HG03558 (cell line): ENCODE data around the gene C13orf46.

Source experiments
- ATAC-seq: cut with Tn5 transposase; IDR thresholded peaks from one replicate; pipeline ENCODE4 v1.9.1; 2021; ENCODE audit warnings: moderate number of reproducible peaks; ENCODE audit not compliant: unreplicated experiment; ENCODE audit errors: extremely low read depth

C13orf46 gene

DNA sequence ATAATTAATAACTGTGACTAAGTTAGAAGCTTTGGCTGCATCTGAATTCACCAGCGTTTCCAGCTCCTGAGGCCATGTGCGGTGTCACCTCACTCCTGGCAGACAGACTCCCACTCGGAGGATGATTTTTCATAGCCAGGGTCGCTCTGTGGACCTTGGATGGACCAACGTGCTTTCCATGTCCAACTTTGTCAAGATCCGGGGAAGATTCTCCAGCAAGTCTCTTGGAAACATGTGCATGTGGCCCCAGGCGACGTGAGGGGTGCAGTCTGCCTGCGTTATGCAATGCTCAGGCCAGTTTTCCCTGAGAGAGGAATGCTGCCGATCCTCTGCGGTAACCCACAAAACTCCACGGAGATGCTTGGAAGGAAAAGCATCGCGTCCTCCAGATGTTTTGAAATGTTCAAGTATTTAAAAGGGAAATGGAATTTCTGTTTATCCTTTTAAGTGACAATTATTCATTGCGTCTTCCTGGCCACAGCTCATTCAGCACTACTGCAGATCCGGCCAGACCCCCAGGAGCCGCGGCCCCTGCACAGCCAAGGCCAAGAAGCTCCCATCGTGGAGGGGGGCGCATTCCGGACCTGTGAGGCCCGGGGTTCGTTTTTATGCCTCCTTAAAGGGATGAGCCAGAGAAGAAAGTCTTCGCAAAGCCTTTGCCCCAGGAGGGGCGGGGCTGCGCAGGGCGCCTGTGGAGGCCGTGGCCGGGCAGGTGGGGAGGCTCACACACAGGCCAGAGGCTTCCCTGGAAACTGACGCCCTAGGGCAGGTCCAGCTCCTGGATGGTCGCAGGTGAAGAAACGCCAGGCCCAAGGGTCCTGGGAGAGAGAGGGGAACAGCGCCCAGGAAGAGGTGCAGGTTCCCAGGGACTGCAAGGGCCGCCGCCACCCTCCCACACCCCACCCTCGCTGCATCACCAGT, 46.0 kb downstream of the C13orf46 start:
- no peak for ATAC-seq

DNA sequence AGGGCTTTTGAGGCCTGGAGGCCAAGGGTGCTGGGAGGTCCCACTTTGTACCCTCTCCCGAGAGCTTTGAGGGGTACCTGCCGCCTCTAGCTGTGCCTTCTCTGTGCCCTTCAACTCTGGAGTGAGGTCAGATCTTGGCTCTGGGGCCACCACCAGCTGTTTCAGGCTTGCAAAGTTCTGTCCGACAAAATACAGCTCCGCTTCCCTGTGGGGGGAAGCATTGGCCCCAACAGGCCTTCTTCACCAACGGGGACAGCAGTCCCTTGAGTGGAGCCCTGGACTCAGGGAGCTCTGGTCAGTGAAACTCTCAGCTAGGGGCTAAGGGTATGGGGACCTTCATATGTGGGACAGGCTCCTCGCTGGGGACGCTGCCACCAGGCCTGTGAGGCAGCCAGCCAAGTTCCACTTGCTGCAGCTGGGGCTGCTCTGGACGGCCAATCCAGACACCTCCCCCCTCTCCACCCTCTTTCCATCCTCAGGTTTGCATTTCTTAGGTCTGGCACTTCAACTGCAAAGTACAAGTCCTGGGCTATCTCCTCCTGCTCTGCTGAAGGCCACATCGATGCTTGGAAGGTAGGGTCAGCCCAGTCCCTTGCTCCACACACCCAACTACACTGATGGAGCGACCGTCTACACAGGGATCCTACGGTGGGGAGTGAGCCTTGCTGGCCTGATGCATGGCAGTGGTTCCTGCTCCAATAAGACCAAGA, 46.8 kb downstream of the C13orf46 start:
- no peak for ATAC-seq

DNA sequence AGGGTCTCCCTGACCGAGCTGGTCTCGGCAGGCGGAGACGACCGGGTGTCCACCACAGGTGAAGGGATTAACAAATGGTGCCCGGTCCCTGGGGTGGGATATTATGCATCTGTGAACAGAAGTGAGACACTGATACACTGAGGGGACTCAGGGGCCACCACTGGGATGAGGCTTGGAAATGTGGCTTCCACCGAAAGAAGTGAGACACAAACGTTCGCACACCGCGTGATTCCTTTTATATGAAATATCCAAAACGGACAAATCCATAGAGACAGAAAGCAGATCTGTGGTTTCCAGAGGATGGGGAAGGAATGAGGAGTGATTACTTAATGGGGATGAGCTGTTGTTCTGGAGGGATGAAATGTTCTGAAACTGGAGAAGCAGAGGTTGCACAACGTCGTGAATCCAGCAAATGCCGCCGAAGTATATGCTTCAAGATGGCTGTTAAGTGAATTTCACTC, 47.5 kb downstream of the C13orf46 start:
- no peak for ATAC-seq

DNA sequence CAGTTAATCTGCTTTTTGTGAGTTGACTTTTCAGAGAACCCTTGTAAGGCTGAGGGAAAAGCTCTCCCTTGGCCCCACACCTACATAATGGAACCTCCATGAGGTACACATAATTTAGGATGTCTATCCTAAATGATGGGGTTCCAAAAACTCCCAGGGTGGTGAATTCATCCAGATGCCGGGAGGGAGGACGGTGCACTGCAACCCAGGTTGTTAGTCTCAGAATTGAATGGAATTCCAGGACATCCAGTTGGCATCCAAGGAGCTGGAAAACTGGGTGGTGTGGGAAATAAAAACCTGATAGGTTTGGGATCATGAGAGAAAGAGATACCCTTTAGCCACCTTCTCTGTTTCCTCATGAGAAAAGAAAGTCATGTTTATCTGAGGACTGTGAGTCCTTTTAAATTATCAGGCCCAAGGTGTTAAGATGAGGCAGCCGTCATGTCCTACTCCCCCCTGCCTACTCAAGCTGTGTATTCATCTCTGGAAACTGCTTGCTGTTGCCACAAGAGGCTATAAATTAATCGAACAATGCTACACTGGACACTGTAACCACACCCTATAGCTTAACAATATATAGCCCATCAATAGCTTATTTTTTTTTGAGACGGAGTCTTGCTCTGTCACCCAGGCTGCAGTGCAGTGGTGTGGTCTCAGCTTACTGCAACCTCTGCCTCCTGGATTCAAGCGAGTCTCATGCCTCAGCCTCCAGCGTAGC, 49.5 kb downstream of the C13orf46 start:
- no peak for ATAC-seq

DNA sequence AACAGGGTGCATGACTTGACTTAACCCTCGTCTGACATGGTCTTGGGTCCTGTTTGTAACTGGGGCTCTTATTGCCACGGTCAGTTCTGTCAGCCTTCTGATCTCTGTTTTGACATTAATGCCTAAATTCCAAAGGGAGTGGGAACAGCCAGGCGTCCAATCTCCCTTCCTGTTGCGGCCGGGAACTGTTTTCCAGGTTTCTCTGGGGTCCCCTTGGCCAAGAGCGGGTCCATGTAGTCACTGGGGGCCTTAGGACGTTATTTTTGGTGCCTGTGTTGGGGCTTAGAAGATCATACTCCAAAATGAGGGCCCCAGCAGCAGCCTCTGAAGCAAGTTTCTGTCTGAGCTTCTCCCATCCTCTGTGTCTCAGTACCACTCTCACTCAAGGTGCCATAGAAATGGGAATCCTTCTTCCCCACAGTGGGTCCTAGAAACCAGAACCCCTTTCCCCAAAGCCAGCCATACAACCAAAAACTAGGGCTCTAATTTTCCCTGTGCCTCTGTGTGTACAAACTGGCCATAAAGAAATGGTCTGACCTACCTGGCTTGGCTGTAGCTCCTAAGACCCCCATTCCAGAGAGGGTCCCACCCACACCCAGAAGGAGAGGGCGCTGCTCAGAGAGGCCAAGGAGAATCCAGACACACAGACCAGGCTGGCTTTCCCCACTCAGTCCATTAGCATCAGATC, 50.4 kb downstream of the C13orf46 start:
- ATAC-seq, result no peak

DNA sequence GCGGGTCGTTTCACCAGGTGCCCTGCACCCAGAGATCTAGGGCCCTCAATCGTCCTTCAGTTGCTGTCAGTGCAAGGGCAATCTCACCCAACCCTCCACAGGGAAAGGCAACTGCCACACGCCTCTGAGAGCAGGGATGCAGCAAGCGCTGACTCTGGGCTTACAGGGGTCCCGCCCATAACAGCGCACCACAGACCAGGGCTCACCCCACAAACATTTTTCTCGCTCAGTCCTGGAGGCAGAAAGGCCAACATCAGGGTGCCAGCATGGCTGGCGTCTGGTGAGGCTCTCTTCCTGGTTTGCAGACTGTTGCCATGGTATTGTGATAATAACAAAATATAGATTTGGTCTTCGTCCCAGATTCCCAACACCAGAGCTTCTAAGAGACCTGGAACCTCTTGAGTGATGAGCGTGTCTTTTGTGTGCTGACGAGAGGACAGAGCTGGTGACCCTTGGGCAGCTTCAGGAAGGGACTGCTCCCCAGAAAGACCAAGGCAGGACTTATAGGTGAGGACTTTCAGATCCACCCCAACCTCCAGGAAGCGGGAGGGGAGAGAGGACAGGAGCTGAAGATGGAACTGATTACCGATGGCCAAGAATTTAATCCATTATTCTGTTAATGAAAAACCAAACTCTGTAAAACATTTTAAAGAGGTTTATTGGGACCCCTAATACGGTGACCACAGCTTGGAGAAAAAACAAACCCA, 51.3 kb downstream of the C13orf46 start:
- ATAC-seq, result no peak

DNA sequence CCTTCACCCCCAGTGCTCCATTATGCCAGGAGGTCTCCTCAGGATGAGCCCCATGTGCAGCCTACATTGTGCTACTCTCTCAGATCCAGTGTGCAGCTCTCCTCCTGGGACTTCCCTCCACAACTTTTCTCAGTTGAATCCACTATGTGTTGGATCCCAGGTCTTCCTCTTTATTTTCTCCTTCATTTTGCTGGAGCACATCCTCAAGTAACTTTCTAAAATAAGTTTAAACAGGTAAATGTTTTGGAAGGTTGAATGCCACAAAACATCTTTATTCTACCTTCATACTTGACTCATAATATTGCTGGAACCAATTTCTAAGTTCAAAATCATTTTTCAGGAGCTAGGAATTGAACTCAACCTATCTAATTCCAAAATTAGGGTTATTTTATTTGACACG, 52.1 kb downstream of the C13orf46 start:
- ATAC-seq, result no peak

DNA sequence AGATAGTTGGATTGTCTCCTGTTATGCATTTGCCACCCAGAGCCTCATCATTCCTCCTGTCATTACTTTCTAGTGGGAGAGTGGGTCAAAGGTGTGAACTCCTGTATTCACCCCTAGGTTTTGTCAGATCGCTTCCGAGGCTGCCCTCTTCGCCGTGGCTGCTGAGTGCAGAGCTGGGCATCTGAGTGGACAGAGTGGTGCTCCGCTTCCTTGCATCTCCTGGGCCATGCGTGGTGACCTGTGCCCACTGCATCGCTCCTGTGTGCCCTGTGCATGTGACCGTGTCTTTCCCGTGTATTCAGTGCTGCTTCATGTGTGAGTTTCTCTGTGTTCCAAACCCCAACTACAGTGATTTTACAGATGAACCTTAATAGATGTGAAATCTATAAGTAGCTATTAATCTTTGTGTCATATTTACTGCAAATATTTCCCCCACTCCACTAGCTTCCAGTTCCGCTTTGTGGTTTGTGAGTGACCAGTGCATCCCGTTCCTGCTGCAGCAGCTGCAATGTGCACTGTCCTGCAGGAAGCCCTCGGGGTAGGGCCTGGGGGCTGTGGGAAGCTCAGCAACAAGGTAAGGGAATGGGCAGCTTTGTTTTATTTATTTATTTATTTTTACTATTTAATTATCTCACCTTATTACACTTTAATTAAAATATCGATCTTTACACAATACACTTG, 53.1 kb downstream of the C13orf46 start:
- no peak for ATAC-seq

DNA sequence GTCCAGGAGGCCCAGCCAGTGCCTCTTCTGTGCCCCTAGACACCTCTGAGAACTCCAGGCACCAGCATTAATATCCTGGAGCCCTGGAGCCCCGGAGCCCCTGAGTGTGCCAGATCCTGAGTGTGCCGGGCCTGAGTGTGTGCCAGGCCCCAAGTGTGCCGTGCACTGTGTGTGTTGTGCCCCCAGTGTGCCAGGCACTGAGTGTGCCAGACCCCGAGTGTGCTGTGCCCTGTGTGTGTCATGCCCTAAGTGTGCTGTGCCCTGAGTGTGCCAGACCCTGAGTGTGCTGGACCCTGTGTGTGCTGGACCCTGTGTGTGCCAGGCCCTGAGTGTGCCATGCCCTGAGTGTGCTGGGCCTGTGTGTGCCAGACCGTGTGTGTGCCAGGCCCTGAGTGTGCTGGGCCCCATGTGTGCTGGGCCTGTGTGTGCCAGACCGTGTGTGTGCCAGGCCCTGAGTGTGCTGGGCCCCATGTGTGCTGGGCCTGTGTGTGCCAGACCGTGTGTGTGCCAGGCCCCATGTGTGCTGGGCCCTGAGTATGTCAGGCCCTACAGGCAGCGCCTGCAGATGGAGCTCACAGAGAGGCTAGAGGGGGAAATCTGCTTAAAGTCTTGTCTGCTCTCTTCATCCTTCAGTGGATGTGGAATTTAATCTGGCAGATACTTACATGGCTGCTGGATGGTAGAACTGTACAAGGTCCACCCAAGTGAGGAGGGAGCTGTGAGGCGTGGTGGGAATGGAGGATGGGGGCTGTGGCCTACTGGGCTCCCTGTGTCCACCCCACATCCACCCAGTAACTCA, 53.9 kb downstream of the C13orf46 start:
- no peak for ATAC-seq

DNA sequence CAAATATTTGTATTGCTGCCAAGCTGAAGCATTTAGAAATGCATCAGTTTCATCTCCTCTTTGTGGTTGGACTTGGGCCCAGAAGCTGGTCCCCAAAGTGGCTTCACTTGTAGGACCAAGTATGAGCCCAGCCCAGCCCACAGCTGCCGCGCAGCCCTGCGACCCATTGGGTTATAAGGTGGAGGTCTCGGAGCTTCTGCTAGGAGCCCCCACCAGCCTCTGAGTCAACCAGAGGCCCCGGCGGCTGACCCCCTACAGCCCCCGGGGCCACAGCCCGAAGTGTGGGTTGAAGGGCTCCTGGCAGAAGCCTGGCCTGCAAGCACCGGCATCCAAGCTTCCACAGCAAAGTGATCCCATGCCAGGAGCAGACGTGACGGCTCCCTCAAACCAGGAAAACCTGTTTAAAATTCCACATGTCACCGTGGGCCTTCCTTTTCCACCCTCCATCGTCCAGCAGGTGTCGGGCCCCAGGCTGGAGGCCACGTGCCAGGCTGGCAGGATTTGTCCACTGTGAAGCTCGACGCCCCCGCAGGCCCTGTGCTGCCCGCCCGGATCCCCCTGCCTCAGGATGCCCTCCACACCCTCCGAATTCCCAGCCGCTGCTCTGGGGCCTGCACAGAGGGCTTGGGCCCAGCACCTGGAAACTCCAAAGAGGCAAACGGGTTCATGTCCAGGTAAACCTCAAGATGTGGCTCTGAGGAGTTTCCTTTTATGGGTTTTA, 54.7 kb downstream of the C13orf46 start:
- no peak for ATAC-seq

DNA sequence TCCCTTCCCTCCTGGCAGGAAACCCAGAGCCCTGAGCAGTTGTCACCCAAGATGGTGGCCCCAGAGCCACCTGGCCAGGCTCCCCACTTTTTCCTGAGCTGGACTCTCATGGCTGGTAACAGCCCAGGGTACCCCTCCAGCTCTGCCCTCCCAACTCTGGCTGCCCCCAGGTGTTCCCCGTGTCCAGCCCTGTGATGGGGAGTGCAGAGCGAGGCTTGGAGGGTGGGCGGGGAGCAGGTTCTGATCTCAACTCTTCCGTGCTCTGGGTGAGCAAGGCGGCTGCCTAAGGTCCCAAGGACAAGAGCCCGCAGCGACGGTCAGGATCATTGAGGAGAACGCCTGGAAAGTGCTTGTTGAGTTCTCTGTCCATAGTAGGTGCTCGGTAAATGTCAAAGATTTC, 55.3 kb downstream of the C13orf46 start:
- no peak for ATAC-seq

DNA sequence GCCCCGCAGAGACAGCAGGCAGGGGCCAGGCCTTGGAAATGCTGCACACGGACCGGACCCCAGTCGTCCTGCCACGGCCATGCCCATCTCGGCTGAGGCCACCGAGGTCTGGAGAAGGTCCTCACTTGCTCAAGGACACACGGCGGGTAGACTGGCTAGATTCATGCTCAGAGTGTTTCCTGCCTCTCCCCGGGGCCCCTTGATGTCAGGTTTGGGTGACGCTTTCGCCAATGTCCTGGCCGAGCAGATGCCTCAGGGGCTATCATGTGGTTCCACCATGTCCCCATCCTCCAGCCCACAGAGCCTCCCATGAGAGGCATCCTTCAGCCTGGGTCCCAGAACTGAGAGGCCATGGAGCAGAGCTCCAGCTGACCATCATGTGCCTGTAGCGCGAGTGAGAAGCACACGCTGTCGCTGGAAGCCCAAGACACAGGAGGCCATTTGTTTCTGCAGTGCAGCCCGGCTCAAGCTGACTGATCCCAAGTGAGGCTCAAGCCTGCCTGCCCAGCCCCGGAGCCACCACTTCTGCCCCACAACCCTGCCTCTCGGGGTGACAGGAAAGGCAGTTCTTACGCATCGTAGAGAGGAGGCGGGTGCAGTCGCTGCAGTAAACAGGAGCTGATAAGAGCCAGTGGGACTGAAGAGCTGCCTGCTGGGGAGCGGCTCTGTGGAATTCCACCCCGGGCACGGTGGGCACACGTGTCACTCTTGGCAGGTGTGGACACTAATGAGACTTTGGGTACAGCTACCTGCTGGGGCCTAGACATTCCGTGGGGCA, 56.1 kb downstream of the C13orf46 start:
- ATAC-seq, result no peak

DNA sequence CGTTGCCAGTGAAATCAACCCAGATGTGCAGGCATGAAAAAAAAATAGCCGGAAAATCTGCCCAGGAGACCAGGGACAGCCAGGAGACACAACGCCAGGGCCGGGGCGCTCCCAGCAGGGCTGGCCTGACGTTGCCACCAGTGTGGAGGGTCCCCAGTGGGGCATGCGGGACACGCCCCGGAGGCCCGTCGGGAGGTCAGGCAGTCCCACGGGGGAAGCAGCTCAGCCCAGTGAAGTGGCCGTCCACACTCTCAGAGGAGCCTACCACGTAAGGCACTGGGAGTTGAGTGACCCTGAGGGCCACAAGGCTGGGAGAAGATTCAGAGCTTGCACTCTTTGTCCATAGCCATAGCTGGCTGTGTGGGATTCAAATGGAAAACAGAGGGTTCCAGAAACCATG, 56.8 kb downstream of the C13orf46 start:
- no peak for ATAC-seq

DNA sequence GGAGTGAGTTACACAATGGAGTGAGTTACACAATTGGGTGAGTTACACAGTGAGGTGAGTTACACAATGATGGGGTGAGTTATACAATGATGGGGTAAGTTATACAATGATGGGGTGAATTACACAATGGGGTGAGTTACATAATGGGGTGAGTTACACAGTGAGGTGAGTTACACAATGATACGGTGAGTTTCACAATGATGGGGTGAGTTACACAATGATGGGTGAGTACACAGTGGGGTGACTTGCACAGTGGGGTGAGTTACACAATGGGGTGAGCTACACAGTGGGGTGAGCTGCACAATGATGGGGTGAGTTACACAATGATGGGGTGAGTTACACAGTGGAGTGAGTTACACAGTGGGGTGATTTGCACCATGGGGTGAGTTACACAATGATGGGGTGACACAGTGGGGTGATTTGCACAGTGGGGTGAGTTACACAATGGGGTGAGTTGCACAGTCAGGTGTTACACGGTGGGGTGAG, 57.5 kb downstream of the C13orf46 start:
- ATAC-seq, result no peak

DNA sequence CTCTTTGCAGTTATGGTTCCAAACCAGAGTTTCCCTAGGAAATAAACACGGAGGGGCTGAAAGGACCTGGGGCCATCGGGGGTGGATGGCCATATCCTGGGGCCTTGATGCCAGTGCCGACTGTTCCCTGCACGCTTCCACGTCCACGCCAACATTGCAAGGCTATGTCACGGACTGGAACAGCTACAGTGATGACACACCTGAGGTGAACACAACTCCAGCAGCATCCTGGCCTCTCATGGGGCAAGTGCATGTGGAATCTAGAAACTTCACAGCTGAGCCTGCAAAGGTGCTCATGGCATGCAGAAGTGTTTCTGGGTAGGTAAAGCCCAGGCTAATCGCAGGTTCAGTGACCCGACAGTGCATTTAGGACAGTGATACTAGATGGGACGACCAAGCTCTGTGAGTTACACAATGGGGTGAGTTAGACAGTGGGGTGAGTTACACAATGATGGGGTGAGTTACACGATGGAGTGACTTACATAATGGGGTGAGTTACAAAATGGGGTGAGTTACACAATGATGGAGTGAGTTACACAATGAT, 58.0 kb downstream of the C13orf46 start:
- no peak for ATAC-seq

DNA sequence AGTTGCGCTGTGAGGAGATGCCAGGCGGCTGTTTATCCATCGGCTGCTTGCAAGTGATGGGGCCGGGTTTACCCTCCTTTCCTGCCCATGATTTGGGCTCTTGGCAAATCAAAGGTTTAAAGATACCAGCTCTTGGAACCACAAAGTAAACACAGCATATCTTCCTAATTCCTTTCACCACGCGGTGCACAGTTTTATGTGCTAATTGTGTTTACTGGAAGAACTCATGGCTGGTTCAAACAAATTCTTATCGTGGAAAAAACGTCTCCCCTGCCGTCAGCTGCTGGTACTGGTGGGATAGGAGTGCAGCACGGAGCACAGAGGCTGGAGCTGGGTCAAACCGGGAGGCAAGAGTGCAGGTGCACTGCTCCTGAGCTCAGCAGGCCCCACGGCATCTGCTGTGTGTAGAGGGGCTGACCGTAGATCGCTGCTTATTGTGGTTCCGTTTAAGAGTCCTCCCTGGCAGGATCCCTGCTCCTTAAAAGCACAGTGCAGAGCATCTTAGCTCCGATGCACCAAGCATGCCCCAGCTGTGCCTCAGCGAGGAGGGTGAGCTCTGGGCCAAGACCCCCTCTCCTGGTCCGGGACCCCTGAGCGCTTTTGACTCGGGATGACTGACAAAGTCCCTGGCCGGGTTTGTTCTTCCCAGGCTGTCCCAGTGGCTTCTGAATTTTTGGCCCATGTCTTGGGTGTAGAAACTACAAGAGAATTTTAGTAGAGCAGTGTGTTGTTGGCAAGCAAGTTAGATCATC, 58.7 kb downstream of the C13orf46 start:
- no peak for ATAC-seq
